PC-3 (cell line): Measurements from ENCODE around the gene SERTAD1. TPM values are rescaled to one million over a fixed set of nuclear protein-coding genes. Genes with fewer than 3 reads are reported as not detected.

ENCODE experiments used
- ATAC-seq: fragments of 200-7000 bp; cut with Tn5 transposase; 2 replicates; pipeline ENCODE4 v1.9.1; 2020; ENCODE audit warnings: mild to moderate bottlenecking, moderate library complexity
- BruUV-seq: library from RNA; stranded (reverse); fragments of 400-500 nt; replicated peaks from 2 replicates; lab custom pipeline; 2021; lab: Mats Ljungman, UMichigan
- CTCF ChIA-PET: fragments of 300-600 bp; sonication (Branson Sonifier 250); formaldehyde crosslinking; loops from one replicate; lab custom pipeline; 2022; ENCODE audit warnings: antibody characterized with exemption; lab: Charles Lee
- POLR2A ChIA-PET: fragments of 300-600 bp; sonication (Branson Sonifier 250); formaldehyde crosslinking; loops from one replicate; lab custom pipeline; 2022; ENCODE audit warnings: antibody characterized with exemption; ENCODE audit not compliant: unreplicated experiment; lab: Charles Lee
- DNase-seq: peaks from one replicate; pipeline ENCODE4 v3.0.0-alpha.2; 2015
- H2AFZ ChIP-seq: fragments of 300-600 bp; sonication (generic); 2 replicates; pipeline ENCODE4 v1.6.0; 2016; ENCODE audit warnings: antibody characterized with exemption, low read length
- H3F3A ChIP-seq: fragments of 300-600 bp; sonication (generic); one replicate; pipeline ENCODE4 v1.6.0; 2017; ENCODE audit warnings: antibody characterized with exemption, low read length, control low read depth, mild to moderate bottlenecking; ENCODE audit not compliant: unreplicated experiment
- H3K27ac ChIP-seq: fragments of 300-600 bp; sonication (generic); 2 replicates; pipeline ENCODE4 v1.5.1; 2016; ENCODE audit warnings: mild to moderate bottlenecking, low read length
- H3K27me3 ChIP-seq: fragments of 300-600 bp; sonication (generic); 2 replicates; pipeline ENCODE4 v1.6.1; 2016; ENCODE audit warnings: low read length, mixed read lengths
- H3K36me3 ChIP-seq: fragments of 300-600 bp; sonication (generic); 2 replicates; pipeline ENCODE4 v1.6.1; 2016; ENCODE audit warnings: low read depth, mixed run types, low read length, mixed read lengths
- H3K4me1 ChIP-seq: fragments of 300-600 bp; sonication (generic); 2 replicates; pipeline ENCODE4 v1.5.1; 2016; ENCODE audit warnings: low read length; ENCODE audit not compliant: insufficient read depth
- H3K4me2 ChIP-seq: fragments of 300-600 bp; sonication (generic); 2 replicates; pipeline ENCODE4 v1.6.0; 2016; ENCODE audit warnings: low read length
- H3K4me3 ChIP-seq: fragments of 300-600 bp; sonication (generic); 2 replicates; pipeline ENCODE4 v1.5.1; 2016; ENCODE audit warnings: mild to moderate bottlenecking, low read length, mixed read lengths
- H3K79me2 ChIP-seq: fragments of 300-600 bp; sonication (generic); 2 replicates; pipeline ENCODE4 v1.6.1; 2017; ENCODE audit warnings: low read length, mixed read lengths
- H3K9ac ChIP-seq: fragments of 300-600 bp; sonication (generic); 2 replicates; pipeline ENCODE4 v1.6.0; 2016; ENCODE audit warnings: mild to moderate bottlenecking, low read length
- H3K9me2 ChIP-seq: fragments of 300-600 bp; sonication (generic); replicated peaks from 2 replicates; pipeline ENCODE4 v1.6.1; 2016; ENCODE audit warnings: mixed run types, low read length, mixed read lengths
- H3K9me3 ChIP-seq: fragments of 300-600 bp; sonication (generic); 2 replicates; pipeline ENCODE4 v1.6.1; 2016; ENCODE audit warnings: low read length, mixed read lengths
- H4K20me1 ChIP-seq: fragments of 300-600 bp; sonication (generic); 2 replicates; pipeline ENCODE4 v1.6.1; 2016; ENCODE audit warnings: low read length, mixed read lengths
- EZH2 ChIP-seq: fragments of 300-600 bp; sonication (generic); IDR thresholded peaks from one replicate; pipeline ENCODE4 v1.6.1; 2017; ENCODE audit warnings: antibody characterized with exemption, mild to moderate bottlenecking, low read length; ENCODE audit not compliant: unreplicated experiment
- EZH2phosphoT487 ChIP-seq: fragments of 300-600 bp; sonication (generic); IDR thresholded peaks from 2 replicates; pipeline ENCODE4 v1.6.1; 2018; ENCODE audit warnings: mild to moderate bottlenecking, antibody characterized with exemption, low read length, borderline replicate concordance
- intact Hi-C: fragments of 100-400 bp; cut with micrococcal nuclease; formaldehyde crosslinking; loops from 2 replicates; pipeline ENCODE4 v1.9.0; 2023
- total RNA-seq: library from RNA; depleted of rRNA; stranded (reverse); fragments of >200 nt; gene quantifications from 2 replicates; pipeline ENCODE4 v1.2.3, GENCODE V29; 2014
- TF ChIP-seq, protein P1 (sequence below): fragments of 300-600 bp; sonication (generic); conservative IDR thresholded peaks from 2 replicates; pipeline ENCODE4 v1.5.1; 2017; ENCODE audit warnings: antibody characterized with exemption, low read depth, mild to moderate bottlenecking, low read length

SERTAD1 gene
- total RNA-seq, 1 experiment from 2014 or later: 16.8 TPM

DNA sequence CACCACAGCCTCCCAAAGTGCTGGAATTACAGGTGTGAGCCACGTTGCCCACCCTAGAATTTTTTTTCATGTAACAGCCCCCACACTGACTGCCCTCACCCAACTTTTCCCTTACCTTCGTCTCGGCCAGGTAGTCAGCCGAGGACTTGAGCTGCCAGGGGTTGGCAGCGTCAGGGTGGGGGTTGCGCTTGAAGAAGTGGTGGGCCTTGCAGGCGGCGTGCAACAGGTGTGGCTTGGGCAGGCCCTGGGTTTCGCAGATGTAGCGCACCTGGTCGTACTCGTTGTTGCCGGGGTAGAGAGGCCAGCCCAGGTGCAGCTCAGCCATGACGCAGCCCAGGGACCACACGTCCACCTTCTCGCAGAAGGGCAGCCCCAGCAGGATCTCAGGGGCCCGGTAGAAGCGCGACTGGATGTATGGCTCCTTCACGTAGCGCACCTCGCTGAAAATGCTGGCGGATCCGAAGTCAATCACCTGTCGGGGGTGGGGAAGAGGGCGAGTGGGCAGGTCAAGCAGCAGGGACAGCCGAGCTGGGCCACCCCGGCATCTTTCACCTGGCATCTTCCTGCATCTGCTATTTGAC lies 42.0 kb downstream of the SERTAD1 start:
- intact Hi-C loops: no loop called here

DNA sequence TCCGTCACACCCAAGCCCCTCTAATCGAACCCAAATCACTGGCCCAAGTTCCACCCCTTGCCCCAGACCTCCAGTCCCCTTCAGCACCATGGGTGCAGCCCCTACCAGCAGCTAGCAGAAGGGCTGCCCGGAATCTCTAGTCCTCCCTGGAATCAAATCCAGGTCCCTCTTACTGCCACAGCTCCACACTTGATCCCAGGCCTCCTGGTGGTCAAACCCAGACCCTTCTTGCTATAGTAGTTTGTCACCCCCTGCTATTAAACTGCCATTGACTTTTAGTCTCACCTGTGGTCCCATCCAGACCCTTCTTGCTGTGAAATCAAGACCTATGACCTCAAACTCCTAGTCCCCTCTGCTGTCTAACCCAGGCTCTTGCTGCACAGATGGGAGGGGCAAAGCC lies 44.5 kb downstream of the SERTAD1 start:
- no TSS peak for BruUV-seq
- Histone ChIP-seq H3K9me3 (no peaks in the 10 kb centered on the region), H3K4me1 (no peaks in the 10 kb centered on the region), H3K9ac (no peak overlapping the region), H3K27ac (no peak overlapping the region), H3F3A (no peaks in the 10 kb centered on the region), H3K79me2 (no peaks in the 10 kb centered on the region), H3K4me2 (no peak overlapping the region), H3K36me3 (no peaks in the 10 kb centered on the region), H3K27me3 (no peaks in the 10 kb centered on the region), H2AFZ (no peak overlapping the region), H4K20me1 (no peaks in the 10 kb centered on the region), H3K4me3 (no peak overlapping the region), H3K9me2 (no peaks in the 10 kb centered on the region)
- TF ChIP-seq EZH2 (no peak), EZH2phosphoT487 (no peak)
- TF ChIP-seq, protein P1, sequence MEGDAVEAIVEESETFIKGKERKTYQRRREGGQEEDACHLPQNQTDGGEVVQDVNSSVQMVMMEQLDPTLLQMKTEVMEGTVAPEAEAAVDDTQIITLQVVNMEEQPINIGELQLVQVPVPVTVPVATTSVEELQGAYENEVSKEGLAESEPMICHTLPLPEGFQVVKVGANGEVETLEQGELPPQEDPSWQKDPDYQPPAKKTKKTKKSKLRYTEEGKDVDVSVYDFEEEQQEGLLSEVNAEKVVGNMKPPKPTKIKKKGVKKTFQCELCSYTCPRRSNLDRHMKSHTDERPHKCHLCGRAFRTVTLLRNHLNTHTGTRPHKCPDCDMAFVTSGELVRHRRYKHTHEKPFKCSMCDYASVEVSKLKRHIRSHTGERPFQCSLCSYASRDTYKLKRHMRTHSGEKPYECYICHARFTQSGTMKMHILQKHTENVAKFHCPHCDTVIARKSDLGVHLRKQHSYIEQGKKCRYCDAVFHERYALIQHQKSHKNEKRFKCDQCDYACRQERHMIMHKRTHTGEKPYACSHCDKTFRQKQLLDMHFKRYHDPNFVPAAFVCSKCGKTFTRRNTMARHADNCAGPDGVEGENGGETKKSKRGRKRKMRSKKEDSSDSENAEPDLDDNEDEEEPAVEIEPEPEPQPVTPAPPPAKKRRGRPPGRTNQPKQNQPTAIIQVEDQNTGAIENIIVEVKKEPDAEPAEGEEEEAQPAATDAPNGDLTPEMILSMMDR: no peak
- CTCF ChIA-PET: interaction anchor here (0.5 kb wide), 1 partner anchor 241 kb away, joined by 3 read pairs; no protein-coding TSS in a partner anchor
- intact Hi-C loops: no loop called here
- DNase-seq (no peak), ATAC-seq (no peak)
- POLR2A ChIA-PET: no interaction called here

More for the DNA sequence above, 42.0 kb downstream of the SERTAD1 start:
- Histone ChIP-seq H2AFZ (no peak overlapping the region), H4K20me1 (no peaks in the 10 kb centered on the region), H3K27ac (no peak overlapping the region), H3K9me3 (no peaks in the 10 kb centered on the region), H3K27me3 (no peaks in the 10 kb centered on the region), H3K4me3 (no peak overlapping the region), H3K4me2 (no peak overlapping the region), H3K9ac (no peak overlapping the region), H3K36me3 (no peaks in the 10 kb centered on the region), H3K4me1 (no peaks in the 10 kb centered on the region), H3K79me2 (no peaks in the 10 kb centered on the region), H3K9me2 (no peaks in the 10 kb centered on the region), H3F3A (no peaks in the 10 kb centered on the region)
- ATAC-seq: no peak
- POLR2A ChIA-PET: no interaction called here
- BruUV-seq: no TSS peak
- CTCF ChIA-PET: no interaction called here
- TF ChIP-seq EZH2: no peak
- TF ChIP-seq, protein P1: no peak
- TF ChIP-seq EZH2phosphoT487: no peak
- DNase-seq: no peak

DNA sequence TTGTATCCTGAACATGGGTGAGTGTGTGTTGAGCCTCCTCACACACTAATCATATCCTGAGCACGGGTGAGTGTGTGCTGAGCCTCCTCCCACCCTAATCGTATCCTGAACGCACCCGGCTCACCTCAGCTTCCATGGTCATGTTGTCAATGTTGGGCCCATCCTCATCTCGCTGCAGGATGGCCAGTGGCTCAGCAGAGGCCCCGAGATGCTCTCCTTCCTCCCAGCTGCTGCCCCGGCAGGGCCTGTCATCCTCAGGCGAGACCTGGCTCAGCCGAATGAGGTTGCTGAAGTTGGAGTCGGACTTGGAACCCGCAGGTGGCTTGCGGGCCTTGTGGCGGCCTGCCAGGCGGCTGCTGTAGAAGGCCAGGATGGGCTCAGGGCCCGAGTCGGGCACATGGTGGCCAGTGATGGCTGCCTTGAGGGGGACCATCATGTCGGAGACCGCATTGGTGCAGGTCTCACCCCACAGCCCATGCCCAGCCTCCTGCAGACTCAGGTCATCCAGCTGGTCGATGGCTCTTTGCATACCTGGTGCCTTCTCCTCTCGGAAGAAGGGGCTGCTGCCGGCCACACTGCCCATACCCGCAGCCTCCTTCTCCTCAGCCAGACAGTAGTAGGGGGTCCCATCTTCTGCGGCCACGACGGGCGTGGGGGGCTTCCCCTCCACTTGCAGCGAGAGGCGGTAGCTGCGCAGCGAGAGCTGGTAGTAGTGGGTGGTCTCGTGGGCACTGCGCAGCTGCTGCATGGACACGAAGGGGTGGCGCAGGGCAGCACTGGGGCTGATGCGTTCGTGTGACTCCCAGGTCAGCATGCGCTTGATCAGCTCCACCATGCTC lies 45.4 kb downstream of the SERTAD1 start:
- no peaks in the 10 kb centered on the region for H3K4me1 ChIP-seq
- H3K4me2 ChIP-seq: no peak overlapping the region
- ChIA-PET CTCF (interaction anchor here (0.5 kb wide), 1 partner anchor 240 kb away, joined by 3 read pairs; no protein-coding TSS in a partner anchor), POLR2A (no interaction called here)
- no peak for ATAC-seq
- H4K20me1 ChIP-seq: no peaks in the 10 kb centered on the region
- no peak overlapping the region for H3K27ac ChIP-seq
- no peak overlapping the region for H3K9ac ChIP-seq
- no peaks in the 10 kb centered on the region for H3K27me3 ChIP-seq
- intact Hi-C loops: no loop called here
- H3K79me2 ChIP-seq: no peaks in the 10 kb centered on the region
- no peaks in the 10 kb centered on the region for H3K36me3 ChIP-seq
- no peak for DNase-seq
- no peak overlapping the region for H3K4me3 ChIP-seq
- no peak overlapping the region for H2AFZ ChIP-seq
- H3F3A ChIP-seq: no peaks in the 10 kb centered on the region
- no peak for TF ChIP-seq EZH2
- TF ChIP-seq EZH2phosphoT487: no peak
- TF ChIP-seq, protein P1: no peak
- no TSS peak for BruUV-seq
- H3K9me2 ChIP-seq: no peaks in the 10 kb centered on the region
- no peaks in the 10 kb centered on the region for H3K9me3 ChIP-seq
